B cell (primary cell): ENCODE measurements around the gene SLC16A12.

Source experiments
- CTCF ChIP-seq: fragments of 200-600 bp; IDR thresholded peaks from one replicate; pipeline ENCODE4 v1.8.0; 2022; ENCODE audit warnings: antibody characterized with exemption, mild to moderate bottlenecking
- EZH2 ChIP-seq: IDR thresholded peaks from 2 replicates; pipeline ENCODE4 v1.6.1; 2012; ENCODE audit warnings: borderline replicate concordance, low read depth, mild to moderate bottlenecking, moderate library complexity, low read length; ENCODE audit not compliant: insufficient read depth, poor library complexity, severe bottlenecking

- TF ChIP-seq CTCF (no peak), EZH2 (no peak)
Measured at GRCh38 chr10:89520706-89521105, 14.7 kb downstream of the SLC16A12 start.
